GM19351 (cell line): ENCODE data around the gene ANKRD60.

Source experiments
- ATAC-seq: cut with Tn5 transposase; IDR thresholded peaks from one replicate; pipeline ENCODE4 v1.9.1; 2021; ENCODE audit warnings: mild to moderate bottlenecking, moderate library complexity; ENCODE audit not compliant: unreplicated experiment

The ANKRD60 gene

GRCh38 chr20:58196402-58197184, 31.9 kb downstream of the ANKRD60 start:
- ATAC-seq, result no peak

- ATAC-seq, result no peak
Observed at GRCh38 chr20:58195047-58195446, 33.4 kb downstream of the ANKRD60 start.

DNA sequence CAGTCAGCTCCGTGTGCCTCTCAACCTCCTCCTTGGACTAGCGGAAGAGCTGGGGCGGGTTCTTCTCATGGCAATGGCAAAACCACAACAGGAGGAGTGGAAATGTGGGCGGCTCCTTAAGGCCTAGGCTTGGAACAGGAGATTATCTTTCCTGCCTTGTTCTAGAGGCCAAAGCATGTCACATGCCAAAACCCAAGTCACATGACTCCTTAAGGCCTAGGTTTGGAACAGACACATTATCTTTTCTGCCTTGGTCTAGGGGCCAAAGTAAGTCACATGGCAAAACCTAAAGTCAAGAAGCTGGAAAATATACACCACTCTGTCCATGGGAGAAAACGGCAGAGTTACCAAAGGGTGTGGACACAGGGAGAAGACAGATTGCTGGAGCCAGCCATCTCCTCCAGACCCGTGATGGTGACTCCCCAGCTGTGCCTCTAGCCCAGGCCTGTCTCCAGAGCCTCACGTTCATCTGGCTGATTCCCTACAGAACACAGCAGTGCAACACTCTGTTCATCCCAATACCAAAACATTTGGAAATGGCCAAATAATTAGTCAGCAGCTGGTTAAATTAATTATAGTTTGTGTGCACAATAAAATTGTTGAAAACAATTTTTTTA, 34.2 kb downstream of the ANKRD60 start:
- no peak for ATAC-seq

DNA sequence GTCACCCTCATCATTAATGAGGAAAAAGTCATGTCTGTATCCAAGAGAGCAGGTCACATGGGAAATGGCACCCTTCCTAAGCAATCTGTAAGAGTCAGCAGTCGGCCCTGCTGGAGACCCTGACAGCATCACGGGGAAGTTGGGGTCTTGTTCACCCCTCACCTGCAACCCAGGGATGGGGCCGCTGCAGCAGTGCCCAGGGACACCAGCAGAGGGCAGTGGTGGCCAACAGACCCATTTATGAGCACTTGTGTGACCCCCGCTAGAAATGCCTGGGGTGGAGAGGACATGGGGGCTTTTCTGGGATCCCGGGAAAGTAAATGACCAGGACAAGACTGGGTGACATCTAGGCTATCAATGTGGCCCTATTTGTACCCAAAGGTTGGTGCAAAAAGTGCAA, 35.9 kb downstream of the ANKRD60 start:
- ATAC-seq, result no peak

DNA sequence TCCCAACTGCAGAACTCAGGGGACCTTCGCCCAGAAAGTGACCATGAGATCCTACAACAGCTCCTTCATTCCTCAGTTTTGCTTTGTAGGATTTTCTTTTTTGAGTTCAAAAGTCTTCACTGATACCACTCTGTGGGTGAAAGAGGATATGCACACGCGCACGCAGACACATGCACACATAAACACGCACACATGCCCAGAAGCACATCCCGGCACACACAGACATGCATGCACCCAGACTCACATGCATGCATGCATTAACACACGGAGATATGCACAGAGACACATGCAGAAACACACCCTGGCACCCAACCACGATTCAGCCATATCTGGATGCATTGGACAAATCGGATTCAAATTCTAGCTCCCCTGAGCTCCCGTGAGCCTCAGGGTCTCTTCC, 36.4 kb downstream of the ANKRD60 start:
- no peak for ATAC-seq

DNA sequence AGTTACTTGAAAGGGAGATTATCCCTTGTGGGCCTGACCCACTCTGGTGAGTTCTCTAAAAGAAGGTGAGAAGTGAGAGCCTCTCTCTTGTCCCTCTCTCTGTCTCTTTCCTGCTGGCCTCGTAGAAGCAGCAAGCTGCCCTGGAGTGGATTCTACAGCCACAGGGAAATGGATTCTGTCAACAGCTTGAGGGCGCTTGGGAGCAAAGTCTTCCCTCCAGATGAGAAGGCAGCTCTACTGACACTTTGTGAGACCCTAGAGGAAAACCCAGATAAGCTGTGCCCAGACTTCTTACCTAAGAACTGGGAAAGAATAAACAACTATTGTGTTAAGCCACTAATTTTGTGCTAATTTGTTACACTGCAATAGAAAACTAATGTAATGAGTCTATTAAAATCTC, 39.9 kb downstream of the ANKRD60 start:
- ATAC-seq, result no peak

- ATAC-seq, result no peak
Observed at GRCh38 chr20:58184984-58185383, 43.5 kb downstream of the ANKRD60 start.

DNA sequence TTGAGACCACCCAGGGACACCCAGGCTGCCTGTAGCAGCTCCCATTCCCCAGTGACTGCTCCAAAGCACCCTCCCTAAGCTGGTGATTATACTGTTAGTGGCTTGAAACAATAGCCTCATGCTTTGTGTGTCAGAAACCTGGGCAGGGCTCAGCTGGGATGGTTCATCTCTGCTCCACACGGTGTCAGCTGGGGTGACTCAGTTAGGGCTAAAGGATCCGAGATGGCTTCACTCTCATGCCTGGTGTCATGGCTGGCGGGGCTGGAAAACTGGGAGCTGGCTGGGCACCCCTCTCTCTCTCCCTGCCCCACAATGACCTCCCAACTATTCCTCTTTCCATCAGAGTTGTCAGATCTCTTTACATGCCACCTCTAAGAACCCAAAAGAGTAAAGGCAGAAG, 44.4 kb downstream of the ANKRD60 start:
- no peak for ATAC-seq

GRCh38 chr20:58182521-58183140, 45.8 kb downstream of the ANKRD60 start:
- no peak for ATAC-seq

DNA sequence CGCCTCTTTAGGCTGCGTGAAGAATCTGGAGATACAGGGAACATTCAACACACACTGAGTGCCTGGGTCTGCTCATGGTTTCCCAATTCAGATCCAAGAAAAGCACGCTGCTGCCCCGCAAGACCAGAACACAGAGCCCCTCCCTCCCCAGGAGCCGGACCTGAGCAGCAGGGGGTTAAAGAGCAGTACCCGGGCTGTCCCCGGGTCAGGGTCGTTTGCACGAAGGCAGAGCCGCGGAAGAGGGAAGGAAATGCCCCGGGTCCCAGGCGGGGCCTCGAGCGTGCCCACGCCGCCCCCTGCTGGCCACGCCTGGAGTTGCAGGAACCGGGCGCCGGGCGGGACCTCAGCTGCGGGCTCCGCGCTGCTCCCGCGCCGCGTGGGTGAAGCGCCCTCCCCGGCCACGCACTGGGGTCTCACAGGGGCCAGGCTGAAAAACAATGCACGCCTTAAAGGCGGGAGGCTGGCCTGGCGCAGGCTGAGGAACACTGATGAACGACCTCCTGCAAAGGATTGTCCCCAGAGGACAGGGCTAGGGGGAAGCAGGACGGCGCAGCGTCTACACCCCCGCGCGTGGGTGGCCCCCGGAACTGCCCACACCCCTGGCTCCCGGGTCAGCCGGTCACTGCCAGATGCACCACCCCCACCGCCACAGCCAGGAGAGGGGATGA, 48.9 kb downstream of the ANKRD60 start:
- peak; percentile 70 for ATAC-seq

DNA sequence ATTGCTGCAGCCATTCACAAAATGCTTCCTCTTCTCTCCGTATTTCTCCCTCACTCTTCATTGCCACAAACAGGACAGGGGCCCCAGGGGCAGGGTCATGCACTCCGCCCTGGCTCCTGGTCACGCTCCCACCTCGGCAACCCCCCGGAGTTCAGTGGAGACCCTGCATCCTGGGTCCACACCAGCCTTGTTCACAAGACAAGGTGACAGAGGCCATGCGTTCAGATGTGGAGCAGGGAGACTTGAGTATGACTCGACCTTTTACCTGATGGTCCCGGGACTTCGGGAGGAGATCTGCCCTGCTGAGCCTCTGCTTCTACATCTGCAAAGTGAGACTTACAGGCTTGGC, 49.4 kb downstream of the ANKRD60 start:
- no peak for ATAC-seq

GRCh38 chr20:58177799-58178198, 50.7 kb downstream of the ANKRD60 start:
- ATAC-seq, result no peak

DNA sequence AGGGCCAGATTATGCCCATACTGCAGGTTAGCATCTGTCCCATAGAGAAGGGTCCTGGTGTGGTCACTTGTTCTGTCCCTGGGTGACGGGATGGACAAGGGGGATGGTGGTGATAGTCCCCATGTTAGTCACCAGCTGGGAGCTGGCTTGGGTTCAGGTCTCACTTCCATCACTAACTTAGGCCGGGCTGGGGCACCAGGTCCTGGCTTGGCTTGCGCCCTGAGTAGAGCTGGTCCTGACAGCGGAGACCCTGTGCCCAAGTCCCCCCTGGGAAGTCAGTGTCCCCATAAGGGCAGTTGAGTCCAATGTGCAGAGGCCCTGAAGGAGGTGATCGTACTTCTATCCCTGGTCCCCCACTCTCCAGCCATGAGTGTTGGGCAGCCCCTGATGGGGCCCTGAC, 52.6 kb downstream of the ANKRD60 start:
- no peak for ATAC-seq

DNA sequence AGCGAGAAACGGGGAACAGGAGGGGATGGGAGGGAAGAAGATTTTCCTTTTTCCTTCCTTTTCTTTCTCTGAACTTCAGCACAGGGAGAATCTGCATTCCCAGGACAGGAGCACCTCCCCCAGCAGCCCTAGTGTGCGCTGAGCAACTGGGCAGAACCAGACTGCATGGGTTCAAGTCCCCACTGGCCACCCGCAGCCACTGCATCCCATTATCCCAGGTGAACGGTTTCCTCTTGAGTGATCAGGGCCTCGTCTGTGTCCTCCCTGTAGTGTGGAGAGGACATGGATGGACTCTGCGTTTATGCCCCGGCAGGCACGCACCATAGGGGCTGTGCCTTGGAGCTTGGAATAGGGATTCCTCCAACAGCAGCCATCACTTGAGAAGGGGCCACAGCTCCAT, 53.0 kb downstream of the ANKRD60 start:
- no peak for ATAC-seq

GRCh38 chr20:58174708-58175280, 53.7 kb downstream of the ANKRD60 start:
- no peak for ATAC-seq

GRCh38 chr20:58173930-58174707, 54.3 kb downstream of the ANKRD60 start:
- no peak for ATAC-seq

DNA sequence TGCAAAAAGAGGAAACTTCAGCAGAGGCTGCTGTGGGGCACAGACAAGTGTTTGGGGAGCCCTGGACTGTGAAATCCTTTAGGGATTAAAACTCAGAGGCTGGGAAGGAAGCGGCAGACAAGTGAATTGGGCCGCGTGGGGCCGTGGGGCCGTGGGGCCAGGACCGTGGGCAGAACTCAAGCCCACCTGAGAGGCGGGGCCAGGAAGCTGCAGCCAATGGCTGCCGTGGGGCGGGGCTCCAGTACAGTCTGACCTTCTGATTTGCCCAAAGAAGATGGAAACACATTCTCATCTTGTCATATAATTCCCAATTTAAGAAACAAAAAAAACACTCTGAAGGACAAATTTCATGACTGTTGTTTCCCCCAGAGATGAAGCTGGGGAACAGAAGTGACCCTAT, 55.4 kb downstream of the ANKRD60 start:
- no peak for ATAC-seq

- ATAC-seq, result no peak
Observed at GRCh38 chr20:58171796-58172425, 56.5 kb downstream of the ANKRD60 start.

- no peak for ATAC-seq
Observed at GRCh38 chr20:58169450-58169849, 59.0 kb downstream of the ANKRD60 start.

GRCh38 chr20:58168843-58169242, 59.6 kb downstream of the ANKRD60 start:
- no peak for ATAC-seq
